NCI-H2171 (cell line): Measurements from ENCODE around the gene SMPDL3A.

Source experiments
- DNase-seq: peaks from one replicate; lab custom pipeline; 2025; lab: John Stamatoyannopoulos, UW

Gene SMPDL3A

DNA sequence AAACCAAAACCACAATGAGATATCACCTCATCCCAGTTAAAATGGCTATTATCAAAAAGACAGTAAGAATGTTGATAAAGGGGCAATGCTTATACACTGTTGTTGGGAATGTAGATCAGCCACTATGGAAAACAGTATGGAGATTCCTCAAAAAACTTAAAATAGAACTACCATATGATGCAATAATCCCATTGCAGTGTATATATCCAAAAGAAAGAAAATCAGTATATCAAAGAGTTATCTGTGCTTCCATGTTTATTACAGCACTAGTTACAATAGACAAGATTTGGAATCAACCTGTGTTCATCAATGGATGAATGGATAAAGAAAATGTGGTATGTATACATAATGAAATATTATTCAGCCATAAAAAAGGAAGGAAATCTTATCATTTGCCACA is 13.1 kb upstream of the SMPDL3A start:
- no peak for DNase-seq

DNA sequence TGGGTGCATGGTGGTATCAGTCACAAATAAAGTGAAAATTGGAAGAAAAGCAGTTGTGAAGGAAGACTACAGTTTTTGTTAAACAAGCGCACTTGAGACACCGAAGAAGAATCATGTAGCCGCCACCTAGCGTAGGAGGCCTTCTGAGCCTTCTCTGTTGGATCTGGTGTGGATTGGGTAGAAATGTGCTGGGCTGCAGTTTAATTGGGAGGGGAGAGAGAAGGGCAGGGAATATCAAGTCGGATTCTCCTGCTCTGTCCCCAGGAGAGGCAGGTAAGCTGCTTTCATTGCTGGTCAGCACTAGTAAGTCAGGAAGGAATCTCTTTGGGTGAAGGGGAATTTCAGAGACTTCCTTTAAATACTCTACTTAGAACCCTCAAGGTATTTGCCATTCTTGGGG is 10.8 kb upstream of the SMPDL3A start:
- no peak for DNase-seq

DNA sequence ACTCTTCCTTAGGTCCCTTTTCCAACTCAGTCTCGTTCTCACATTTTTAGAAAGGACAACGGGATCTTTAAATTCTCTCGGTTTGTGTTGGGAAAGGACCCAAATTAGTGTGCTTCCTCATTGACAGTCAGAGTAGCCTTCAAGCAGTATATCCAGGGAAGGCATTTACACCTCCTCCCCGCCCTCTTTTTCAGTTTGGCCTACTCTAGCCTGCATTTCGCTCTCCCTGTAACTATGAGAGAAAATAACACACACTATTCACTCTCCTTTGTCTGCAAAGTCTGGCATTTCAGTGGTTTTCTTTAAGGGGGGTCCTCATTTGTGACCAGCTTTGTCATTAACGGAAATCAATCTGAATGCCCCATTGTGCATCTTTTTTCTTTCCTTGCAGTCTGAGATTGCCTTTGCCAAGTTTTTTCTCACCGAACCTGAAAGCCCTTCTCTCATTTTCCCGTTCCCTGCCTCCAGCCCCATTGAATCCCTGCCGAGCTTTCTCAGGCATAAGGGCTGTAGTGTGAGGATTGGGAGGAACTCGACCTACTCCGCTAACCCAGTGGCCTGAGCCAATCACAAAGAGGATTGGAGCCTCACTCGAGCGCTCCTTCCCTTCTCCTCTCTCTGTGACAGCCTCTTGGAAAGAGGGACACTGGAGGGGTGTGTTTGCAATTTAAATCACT is 9.9 kb upstream of the SMPDL3A start:
- no peak for DNase-seq

DNA sequence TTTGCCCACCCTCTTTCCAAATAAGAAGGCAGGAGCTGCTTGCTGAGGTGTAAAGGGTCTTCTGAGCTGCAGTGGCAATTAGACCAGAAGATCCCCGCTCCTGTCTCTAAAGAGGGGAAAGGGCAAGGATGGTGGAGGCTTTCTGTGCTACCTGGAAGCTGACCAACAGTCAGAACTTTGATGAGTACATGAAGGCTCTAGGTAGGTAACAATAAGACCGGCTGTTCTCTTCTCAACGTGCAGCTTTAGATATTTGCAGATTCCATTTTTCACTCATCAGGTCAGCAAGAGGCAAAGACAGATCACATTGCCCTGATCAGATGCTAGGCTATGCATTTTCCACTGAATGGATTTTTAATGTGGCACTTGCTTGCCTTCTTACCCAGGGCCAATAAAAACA is 9.4 kb upstream of the SMPDL3A start, which contains the start of gene FABP7:
TSS of gene FABP7 (plus strand) at position 50 of the 400 bp plus-strand sequence. CDS start at position 129, 79 bp downstream.
- DNase-seq, result no peak

DNA sequence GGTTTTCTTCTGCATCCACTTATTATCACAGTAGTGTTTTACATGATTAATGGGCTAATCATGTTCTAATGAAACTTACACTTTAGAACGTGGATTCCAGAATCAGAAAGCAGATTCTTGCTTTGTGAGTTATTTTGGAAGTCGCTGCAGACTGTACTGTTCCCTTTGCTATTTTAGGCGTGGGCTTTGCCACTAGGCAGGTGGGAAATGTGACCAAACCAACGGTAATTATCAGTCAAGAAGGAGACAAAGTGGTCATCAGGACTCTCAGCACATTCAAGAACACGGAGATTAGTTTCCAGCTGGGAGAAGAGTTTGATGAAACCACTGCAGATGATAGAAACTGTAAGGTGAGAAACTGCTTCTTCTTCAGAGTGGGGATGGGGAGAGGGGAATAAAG is 8.9 kb upstream of the SMPDL3A start:
- no peak for DNase-seq

DNA sequence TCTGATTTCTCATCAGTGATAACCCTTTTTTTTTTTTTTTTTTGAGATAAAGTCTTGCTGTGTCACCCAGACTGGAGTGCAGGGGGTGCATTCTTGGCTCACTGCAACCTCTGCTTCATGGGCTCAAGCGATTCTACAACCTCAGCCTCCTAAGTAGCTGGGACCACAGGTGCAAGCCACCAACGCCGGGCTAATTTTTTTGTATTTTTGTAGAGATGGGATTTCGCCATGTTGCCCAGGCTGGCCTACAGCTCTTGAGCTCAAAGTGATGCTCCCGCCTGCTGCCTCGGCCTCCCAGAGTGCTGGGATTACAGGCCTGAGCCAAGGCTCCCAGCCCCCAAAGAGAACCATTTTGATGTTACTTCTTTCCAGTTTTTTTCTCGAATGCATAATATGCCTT is 7.3 kb upstream of the SMPDL3A start:
- DNase-seq, result no peak

DNA sequence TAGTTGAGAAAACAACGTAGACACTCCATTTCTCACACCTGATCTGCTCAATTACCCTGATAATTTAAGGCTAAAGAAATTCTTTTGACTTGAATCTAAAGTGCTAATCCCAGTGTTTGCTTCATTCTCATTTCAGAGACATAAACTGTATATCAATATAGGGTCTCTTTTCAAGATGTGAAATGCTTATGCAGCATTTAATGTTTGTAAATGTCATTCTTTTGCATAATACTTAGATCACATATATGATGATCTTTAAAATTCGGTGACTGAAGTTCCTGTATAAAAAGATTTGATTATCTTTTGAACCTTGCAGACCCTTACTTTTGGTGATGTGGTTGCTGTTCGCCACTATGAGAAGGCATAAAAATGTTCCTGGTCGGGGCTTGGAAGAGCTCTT is 5.7 kb upstream of the SMPDL3A start:
- DNase-seq, result no peak

DNA sequence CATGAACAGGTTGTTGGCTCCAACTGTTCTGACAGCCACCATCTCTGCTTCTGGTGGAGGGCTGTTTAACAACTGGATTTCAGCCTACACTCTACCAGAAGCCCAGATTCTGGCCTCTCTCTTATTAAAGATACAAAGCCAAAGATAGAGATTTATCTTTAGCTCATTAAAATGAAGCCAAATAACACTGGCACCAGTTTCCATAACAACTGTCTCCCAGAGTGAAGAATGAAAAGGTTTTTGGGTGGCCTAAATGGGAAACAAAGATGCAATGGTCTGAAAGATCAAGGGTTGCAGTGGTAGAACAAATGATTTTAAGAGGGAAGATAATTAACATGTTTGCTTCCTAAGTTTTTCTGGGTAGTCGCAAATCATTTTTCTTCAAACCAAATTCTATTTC is 3.2 kb upstream of the SMPDL3A start:
- DNase-seq, result no peak

DNA sequence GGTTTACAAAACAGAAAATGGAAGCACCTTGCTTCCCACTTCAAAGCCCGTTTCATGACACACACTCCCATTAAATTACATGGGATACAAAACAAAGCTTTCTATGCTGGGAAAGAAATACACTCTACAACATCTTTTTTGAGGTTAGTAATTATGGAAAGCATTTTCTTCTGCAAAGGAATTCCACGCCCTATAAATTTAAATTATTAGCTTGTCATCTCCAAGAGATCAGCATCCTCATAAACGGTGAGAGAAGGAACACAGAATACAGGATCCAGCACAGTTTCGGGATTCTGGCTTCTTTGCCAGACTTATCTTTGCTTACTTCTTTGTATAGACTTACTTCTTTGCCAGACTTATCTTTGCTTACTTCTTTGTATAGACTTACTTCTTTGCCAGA is 1.3 kb upstream of the SMPDL3A start:
- no peak for DNase-seq

DNA sequence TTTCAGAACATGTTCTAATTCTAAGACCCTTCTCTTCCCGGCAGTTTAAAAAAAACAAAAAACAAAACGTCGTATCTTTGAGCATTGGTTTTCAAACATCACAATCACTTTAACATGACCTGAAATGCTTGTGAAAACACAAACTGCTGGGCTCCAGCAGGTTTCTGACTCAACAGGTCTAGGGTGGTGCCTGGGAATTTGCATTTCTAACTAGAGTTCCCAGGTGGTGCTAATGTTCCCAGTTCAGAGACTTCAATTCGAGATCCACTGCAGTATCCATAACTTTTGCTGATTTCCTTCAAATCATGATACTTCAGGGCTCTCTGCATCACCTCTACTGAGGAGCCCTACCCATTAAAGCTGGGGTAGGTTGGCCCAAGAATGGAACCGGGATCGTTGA is 850 bp upstream of the SMPDL3A start:
- no peak for DNase-seq

DNA sequence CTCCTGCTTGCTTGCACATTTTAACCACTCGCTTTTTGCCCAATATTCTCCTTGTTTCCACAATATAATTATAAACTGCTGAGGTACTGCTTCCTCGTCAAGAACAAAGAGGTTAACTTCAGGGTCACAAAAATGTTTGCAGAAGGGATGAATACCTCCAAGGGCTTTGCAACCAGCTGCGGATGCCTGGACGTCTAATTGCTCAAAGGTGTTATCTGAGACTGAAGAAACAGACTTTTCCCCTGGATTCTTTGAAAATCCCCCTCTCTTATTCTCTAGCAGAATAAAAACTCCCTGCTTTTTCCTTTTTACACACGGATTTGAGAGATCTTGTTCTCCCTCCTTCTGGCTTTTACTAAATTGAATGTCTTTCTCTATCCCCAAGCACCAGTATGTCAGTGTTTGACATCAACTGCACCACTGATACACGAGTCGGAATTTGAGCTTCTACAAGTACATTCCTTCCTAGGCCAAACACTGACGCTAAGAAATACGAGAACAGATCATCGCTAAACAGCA is 336 bp upstream of the SMPDL3A start:
- no peak for DNase-seq

DNA sequence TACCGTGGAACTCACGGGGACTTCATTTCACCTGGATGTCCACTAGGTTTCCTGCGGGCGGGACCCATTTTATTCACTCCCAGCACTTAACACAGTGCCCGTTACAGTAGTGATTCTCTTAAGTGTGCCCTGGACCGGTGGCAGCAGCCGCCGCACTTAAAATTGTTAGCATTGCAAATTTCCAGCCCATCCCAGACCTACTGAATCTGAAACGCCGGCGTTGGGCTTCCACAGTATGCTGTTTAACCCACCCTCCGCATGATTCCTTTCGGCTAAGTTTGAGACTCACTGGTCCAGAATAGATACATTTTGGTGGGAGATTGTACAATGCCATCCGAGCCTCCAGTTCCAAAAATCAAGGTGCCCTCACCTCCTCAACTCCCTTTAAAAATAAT is 967 bp downstream of the SMPDL3A start:
- no peak for DNase-seq

DNA sequence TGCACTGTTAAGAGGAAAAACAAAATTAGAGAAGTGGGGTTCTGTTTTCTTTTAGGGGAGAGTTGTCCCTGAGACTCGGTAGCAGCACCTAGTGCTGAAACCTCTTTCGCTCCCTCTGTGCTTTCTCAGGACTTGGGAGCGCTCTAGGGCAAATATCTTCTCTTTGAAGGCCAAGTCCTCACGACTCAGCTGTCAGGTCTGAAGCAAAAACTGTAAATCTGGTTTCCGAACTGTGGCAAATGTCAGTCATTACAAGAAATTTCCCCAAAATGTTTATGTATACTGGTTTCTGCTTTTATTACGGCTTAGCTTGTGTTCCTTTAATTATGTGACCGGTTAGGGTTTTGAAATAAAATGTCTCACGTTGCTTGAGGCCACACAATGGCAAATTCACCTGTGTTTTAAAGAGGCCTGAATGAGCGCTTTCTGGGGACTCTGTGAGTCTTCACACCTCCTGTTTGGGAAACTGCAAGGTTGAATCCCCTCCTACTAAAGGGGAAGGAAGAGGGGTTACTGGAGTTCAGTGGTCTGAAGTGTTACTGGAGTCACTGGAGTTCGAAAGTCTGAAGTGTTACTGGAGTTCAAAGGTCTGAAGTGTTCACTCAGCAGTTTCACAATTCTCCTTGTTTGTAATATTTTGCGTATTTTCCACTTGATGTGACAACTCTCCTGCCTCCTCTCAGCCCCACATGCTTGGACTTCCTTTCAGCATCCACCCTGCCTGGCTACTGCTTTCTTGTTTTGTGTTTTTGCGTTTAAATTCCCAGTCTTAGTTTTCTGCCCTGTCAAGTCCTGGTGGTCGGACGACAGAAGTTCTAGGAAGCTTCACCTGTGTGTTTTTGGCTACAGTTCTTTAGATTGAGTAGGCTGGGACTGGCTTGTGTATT is 1.6 kb downstream of the SMPDL3A start:
- DNase-seq, result no peak

DNA sequence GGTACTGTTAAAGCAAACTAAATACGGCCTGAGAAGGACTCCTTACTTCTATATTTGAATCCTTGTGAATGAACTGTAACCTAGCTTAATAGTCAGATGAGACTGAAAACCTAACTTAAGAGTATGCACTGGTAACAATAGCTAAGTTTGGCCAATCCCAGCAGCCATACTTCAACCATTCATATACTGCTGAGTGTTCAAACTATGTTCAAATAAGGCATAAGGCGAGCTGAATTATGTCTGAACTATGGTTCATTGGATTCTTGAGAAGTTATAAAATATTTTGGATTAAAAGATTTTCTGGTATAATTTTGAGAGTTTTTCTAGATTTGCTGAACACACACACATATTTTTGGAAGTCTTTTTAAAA is 2.2 kb downstream of the SMPDL3A start:
- DNase-seq, result no peak

DNA sequence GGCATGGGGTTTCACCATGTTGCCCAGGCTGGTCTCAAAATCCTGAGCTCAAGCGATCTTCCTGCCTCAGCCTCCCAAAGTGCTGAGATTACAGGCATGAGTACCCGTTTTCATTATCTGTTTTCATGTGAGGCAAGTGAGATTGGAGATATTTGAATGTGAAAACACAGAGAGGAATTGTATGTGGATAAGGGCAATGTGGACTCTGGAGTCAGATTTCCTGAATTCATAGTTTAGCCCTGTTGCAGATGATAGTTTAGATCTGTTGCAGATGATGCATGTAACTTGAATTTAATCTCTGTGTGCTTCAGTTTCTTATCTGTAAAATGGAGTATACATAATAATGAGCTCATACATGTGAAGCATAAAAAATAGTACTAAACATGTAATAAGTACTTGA is 3.7 kb downstream of the SMPDL3A start:
- no peak for DNase-seq

DNA sequence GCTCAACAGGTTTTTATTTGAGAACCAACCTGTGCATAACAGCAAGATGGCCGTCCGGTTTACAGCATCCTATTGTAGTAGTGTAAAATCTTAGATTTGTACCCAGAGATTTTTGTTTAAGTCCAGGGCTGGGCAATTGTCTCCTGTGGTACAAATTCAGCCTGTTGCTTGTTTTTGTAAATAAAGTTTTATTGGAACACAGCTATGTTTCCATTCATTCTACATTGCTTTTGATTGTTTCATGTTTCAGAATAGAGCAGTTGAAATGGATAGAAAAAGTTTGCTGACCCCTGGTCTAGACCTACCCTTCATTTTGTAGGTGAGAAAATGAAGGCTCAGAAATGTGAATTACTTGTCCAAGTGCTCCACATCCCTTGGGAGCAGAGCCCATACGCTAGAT is 8.5 kb downstream of the SMPDL3A start:
- no peak for DNase-seq

DNA sequence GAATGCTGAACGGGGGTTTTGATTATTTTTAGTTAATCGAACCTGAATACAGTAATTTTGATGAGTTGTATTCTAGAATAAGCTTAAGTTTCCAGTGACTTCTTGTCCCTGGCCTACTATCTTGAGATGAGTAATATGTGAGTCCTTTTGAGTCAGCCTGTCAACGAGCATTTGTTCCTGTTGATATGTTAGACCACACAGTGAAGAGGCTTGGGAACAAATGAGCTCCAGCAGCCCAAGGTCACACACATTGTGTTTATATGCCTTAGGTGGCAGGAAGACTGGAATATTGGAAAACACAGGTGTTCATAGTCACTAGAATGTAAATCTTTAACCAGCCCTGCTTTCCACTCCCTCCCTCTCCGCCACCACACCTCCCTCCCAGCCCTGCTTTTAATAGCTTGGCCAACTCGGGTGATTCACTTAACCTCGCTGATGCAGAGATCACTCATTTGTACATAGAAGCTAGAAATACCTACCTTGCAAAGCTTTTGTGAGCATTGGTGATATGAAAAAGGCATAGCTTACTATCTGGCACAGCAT is 9.1 kb downstream of the SMPDL3A start:
- no peak for DNase-seq

DNA sequence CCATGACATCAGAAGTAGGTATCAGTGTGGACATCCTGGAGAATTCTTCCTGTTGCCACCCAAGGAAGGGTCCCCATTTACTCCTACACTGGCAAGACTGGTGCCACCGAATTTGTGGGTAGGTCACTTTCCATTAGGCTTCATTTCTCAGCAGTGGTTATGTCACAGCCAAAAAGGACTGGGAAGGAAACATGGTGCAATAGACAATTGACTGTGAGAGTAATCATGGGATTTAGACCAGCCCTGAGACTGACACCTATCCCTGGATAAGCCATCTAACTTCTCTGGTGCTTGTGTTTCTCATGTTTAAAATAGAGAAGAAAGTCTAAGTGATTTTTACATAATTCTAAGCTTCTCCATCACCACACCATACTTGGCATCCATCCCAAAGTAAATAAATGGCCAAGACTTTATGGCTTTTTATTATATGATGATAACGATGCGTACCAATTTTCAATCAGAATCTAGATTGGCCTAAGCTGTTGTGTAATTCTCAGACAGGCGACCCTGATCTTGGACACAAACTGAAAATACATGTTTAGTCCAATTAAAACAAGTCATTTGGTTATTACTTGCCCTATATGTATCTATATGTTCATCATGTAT is 10.2 kb downstream of the SMPDL3A start:
- no peak for DNase-seq

DNA sequence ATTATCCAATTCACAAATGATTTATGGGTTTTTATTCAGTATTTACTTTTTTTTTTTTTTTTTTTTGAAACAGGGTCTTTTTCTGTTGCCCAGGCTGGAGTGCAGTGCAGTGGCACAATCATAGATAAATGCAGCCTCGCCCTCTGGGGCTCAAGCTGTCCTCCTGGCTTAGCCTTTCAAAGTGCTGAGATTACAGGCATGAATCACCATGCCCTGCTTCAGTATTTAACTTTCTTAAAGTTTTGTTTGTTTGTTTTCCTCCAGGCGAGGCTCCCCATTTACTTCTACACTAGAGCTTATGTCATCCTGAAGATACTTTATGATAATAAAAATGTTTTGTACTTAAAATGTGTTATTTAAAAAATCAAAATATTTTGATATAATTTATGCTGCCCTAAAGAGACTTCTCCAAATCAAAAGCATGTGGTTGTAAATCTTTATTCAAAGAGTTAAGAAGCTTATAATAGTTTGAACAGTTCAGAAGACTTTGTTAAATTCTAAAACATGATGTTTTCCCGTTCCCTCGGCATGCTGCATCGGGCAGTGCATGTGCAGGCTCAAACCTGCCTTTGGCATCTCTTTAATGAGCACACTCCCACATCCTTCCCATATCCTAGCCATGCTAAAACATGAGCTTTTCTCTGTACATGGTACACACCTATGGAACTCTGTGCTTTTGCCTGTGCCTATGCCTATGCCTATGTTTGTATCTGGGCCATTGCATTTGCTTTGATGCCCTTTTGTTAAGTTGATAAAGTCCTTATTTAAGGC is 11.0 kb downstream of the SMPDL3A start:
- DNase-seq, result no peak

DNA sequence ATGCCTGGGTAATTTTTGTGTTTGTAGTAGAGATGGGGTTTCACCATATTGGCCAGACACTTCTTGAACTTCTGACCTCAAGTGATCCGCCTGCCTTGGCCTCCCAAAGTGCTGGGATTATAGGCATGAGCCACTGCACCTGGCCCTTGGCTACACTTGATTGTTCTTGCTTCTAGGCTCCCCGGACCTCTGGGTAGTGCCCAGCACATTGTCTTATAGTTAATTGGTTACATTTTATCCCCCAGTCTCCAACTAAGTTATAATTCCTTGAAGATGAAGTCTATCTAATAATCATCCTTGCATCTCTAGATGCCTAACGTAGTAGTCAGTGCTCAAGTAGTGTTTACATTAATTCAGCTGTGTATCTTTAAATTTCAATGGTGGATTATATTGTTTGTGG is 11.8 kb downstream of the SMPDL3A start:
- no peak for DNase-seq

DNA sequence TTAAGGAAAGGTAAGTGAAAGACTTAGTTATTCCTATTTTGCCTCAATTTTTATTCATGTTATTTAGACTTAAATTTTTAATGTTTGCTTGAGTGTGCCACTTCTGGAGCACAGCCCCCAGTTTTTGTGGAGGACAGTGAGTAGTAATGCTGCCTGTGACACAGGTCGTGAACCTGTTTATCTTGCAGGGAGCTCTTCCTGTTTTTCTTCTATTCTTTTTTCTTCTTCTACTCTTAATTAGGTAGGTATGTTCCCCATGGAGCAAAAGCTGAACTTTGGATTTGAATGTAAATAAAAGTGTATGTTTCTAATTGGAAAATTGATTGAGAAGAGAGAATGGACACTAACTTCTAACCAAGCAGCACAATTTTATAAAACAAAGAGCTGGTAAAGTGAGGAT is 12.3 kb downstream of the SMPDL3A start:
- DNase-seq, result no peak

DNA sequence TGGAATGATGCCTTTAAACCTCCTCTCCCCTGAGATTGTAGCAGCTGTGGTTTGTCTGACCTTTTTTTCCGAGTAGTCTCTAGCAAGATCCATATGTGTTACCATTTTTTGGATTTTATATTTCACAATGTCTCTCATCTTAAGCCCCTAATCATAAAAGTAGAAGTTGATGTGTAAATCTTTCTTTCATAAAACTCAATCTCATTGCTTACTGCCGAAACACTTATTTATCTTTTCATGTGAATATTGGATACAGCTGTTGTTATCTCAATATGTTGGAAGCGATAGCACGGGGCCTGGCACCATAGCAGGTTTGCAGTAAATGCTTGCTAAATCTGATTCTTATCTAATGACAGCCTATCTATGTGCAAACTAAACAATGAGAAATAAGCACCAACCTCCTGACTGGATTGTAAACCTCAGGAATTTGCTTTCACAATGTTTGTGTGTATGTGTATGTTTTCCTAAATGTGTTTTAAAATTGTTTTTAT is 14.2 kb downstream of the SMPDL3A start:
- no peak for DNase-seq
